ENCODE measurements around the gene RBM6.

GRCh38 chr3:49930922-49931321 lies 9.0 kb upstream of the RBM6 start:
- no peak for TF ChIP-seq POLR2AphosphoS5 (IDR thresholded peaks at IDR 0.05)
- no peak for TF ChIP-seq POLR2A (IDR thresholded peaks at IDR 0.05)
